ENCODE results near the gene DCAF5.

DCAF5 gene

GRCh38 chr14:69149461-69150244, 3.3 kb downstream of the DCAF5 start:
- Histone ChIP-seq H3K4me3 (ENCODE audit: low read length) (no peak overlapping the region), H4K20me1 (ENCODE audit: insufficient read depth, low read length) (peaks cover 40% of the 10 kb centered on the region), H3K27me3 (ENCODE audit: low read depth, low read length) (no peaks in the 10 kb centered on the region), H2AFZ (ENCODE audit: low read depth, low read length) (no peak overlapping the region), H3K9me3 (ENCODE audit: insufficient read depth, low read length) (no peaks in the 10 kb centered on the region), H3K4me2 (ENCODE audit: low read length) (no peak overlapping the region), H3K36me3 (replicated peaks; ENCODE audit: low read depth, low read length) (peaks cover 11% of the 10 kb centered on the region), H3K9ac (ENCODE audit: low read length) (no peak overlapping the region), H3K4me1 (ENCODE audit: low read length) (peaks cover 13% of the 10 kb centered on the region), H3K79me2 (ENCODE audit: low read length) (peaks cover 64% of the 10 kb centered on the region), H3K27ac (ENCODE audit: low read length) (no peak overlapping the region)
- TF ChIP-seq EZH2phosphoT487 (IDR thresholded peaks at IDR 0.05; ENCODE audit: low read depth) (no peak), CTCF (IDR thresholded peaks at IDR 0.05; ENCODE audit: low read depth, low read length) (no peak)

GRCh38 chr14:69142101-69142500, 10.8 kb downstream of the DCAF5 start:
- peaks cover 12% of the 10 kb centered on the region for H3K4me1 ChIP-seq (ENCODE audit: low read length)
- peaks cover 8% of the 10 kb centered on the region for H3K36me3 ChIP-seq (replicated peaks; ENCODE audit: low read depth, low read length)
- peaks cover 42% of the 10 kb centered on the region for H3K79me2 ChIP-seq (ENCODE audit: low read length)
- no peak overlapping the region for H3K9ac ChIP-seq (ENCODE audit: low read length)
- H3K27ac ChIP-seq (ENCODE audit: low read length): no peak overlapping the region
- no peak overlapping the region for H2AFZ ChIP-seq (ENCODE audit: low read depth, low read length)
- no peaks in the 10 kb centered on the region for H3K9me3 ChIP-seq (ENCODE audit: insufficient read depth, low read length)
- H3K27me3 ChIP-seq (ENCODE audit: low read depth, low read length): no peaks in the 10 kb centered on the region
- peaks cover 45% of the 10 kb centered on the region for H4K20me1 ChIP-seq (ENCODE audit: insufficient read depth, low read length)
- no peak overlapping the region for H3K4me2 ChIP-seq (ENCODE audit: low read length)
- H3K4me3 ChIP-seq (ENCODE audit: low read length): no peak overlapping the region
- TF ChIP-seq EZH2phosphoT487 (IDR thresholded peaks at IDR 0.05; ENCODE audit: low read depth) (no peak), CTCF (IDR thresholded peaks at IDR 0.05; ENCODE audit: low read depth, low read length) (no peak)

- Histone ChIP-seq H3K9me3 (ENCODE audit: insufficient read depth, low read length) (no peaks in the 10 kb centered on the region), H3K27ac (ENCODE audit: low read length) (no peak overlapping the region), H3K27me3 (ENCODE audit: low read depth, low read length) (no peaks in the 10 kb centered on the region), H3K4me2 (ENCODE audit: low read length) (no peak overlapping the region), H4K20me1 (ENCODE audit: insufficient read depth, low read length) (peaks cover 42% of the 10 kb centered on the region), H3K9ac (ENCODE audit: low read length) (no peak overlapping the region), H3K4me3 (ENCODE audit: low read length) (no peak overlapping the region), H3K36me3 (replicated peaks; ENCODE audit: low read depth, low read length) (peaks cover 8% of the 10 kb centered on the region), H3K79me2 (ENCODE audit: low read length) (peaks cover 39% of the 10 kb centered on the region), H3K4me1 (ENCODE audit: low read length) (peaks cover 12% of the 10 kb centered on the region), H2AFZ (ENCODE audit: low read depth, low read length) (no peak overlapping the region)
- no peak for TF ChIP-seq CTCF (IDR thresholded peaks at IDR 0.05; ENCODE audit: low read depth, low read length)
- TF ChIP-seq EZH2phosphoT487 (IDR thresholded peaks at IDR 0.05; ENCODE audit: low read depth): no peak
Measured at GRCh38 chr14:69141550-69141949, 11.4 kb downstream of the DCAF5 start.

- no peak overlapping the region for H3K27ac ChIP-seq (ENCODE audit: low read length)
- no peak overlapping the region for H3K4me3 ChIP-seq (ENCODE audit: low read length)
- peaks cover 12% of the 10 kb centered on the region for H3K4me1 ChIP-seq (ENCODE audit: low read length)
- H3K36me3 ChIP-seq (replicated peaks; ENCODE audit: low read depth, low read length): peaks cover 6% of the 10 kb centered on the region
- peaks cover 42% of the 10 kb centered on the region for H4K20me1 ChIP-seq (ENCODE audit: insufficient read depth, low read length)
- no peak overlapping the region for H3K9ac ChIP-seq (ENCODE audit: low read length)
- TF ChIP-seq CTCF (IDR thresholded peaks at IDR 0.05; ENCODE audit: low read depth, low read length) (no peak), EZH2phosphoT487 (IDR thresholded peaks at IDR 0.05; ENCODE audit: low read depth) (no peak)
- H3K79me2 ChIP-seq (ENCODE audit: low read length): peaks cover 40% of the 10 kb centered on the region
- no peak overlapping the region for H3K4me2 ChIP-seq (ENCODE audit: low read length)
- no peak overlapping the region for H2AFZ ChIP-seq (ENCODE audit: low read depth, low read length)
- H3K9me3 ChIP-seq (ENCODE audit: insufficient read depth, low read length): no peaks in the 10 kb centered on the region
- H3K27me3 ChIP-seq (ENCODE audit: low read depth, low read length): no peaks in the 10 kb centered on the region
Measured at GRCh38 chr14:69139743-69140142, 13.2 kb downstream of the DCAF5 start.
